GM21367 (cell line): ENCODE measurements around the gene SLX4IP.

Experiments used
- ATAC-seq: cut with Tn5 transposase; IDR thresholded peaks from one replicate; pipeline ENCODE4 v1.9.1; 2021; ENCODE audit not compliant: unreplicated experiment

The SLX4IP gene

GRCh38 chr20:10625641-10626040 lies 190.5 kb downstream of the SLX4IP start:
- no peak for ATAC-seq

GRCh38 chr20:10626896-10627295 lies 191.8 kb downstream of the SLX4IP start:
- no peak for ATAC-seq

DNA sequence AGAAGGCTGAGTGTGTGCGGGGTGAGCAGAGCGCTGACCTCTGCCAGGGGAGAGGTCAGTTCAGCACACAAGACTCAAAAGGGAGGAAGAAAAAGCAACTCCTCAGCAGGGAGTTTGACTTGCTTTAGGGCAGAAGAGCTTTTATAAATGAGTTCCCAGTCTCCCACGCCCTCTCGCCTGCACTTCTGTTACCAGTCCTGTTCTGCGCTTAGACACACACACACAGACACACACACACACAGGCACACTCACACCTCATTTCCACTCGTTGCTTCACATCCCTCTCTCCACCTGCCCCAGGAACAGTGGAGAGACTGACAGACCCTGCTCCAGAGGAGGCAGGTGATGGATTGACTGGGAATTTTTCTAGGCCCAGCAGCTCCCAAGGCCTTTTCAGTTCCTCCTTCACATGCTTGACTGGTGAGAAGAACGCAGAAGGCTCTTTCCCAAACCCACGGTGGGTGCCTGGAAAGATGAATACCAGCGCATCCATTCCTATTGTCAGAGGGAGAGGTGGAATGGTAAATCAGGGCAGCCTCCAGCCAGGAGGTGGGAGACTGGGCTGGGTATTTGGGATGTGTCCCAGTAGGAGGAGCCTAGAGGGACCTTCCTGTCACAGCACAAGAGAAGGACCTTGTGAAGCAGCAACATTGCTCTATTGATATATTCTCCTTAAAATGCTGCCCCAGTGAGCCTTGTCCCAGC lies 195.0 kb downstream of the SLX4IP start:
- ATAC-seq = no peak

GRCh38 chr20:10631126-10631525 lies 196.0 kb downstream of the SLX4IP start:
- ATAC-seq = no peak

- ATAC-seq = no peak
Measured at GRCh38 chr20:10632721-10633509, 197.8 kb downstream of the SLX4IP start.

- no peak for ATAC-seq
Measured at GRCh38 chr20:10633718-10634117, 198.6 kb downstream of the SLX4IP start.

DNA sequence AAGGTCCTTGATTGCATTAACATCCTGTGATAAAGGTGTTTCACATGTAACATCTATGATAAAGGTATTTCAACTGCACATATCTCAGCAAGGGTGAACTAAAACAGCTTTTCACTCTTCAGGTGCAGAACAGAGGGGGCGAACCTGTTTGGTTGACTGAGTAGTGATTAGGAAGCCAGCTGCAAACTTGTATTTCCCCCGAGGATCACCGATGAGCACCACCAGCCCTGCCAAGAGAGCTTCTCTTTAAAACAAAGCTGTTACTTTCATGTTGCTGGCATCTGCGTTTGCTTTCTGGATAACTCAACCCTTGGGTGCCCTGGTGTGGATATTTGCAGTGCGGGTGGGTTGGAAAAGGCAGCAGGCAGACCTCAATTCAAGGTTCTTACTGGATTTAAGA lies 199.1 kb downstream of the SLX4IP start:
- no peak for ATAC-seq

DNA sequence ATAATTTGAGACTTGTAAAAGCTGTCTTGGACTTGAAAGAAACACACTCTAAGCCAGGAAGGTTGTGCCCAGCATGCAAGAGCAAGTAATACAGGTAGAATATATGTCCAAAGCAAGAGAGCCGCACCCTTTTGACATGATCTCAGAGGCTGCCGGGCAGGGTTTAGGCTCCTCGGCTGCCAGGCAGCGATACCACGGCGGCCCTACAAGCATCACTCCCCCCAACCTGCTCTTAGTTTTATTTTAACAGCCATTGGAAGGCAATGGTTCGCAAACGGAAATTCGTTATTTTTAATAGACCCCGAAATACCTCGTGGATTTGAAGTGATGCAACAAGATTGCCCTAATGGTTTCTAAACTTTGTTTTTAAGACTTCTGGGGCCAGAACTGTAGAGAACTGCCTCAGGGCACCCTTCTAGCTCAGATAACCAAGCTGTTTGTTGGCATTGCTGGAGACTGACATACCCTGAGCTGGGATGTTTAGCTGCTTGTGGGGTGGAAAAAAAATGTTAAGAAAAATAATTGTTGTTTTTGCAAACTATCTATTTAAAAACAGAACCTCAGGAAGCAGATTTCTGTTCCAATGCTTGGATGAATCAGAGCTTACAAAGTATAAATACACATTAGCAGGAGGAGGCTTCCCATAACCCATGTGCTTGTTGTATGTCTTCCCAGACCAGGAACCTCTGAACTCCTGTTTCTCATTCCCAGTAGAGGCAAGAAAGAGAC lies 199.7 kb downstream of the SLX4IP start:
- no peak for ATAC-seq

DNA sequence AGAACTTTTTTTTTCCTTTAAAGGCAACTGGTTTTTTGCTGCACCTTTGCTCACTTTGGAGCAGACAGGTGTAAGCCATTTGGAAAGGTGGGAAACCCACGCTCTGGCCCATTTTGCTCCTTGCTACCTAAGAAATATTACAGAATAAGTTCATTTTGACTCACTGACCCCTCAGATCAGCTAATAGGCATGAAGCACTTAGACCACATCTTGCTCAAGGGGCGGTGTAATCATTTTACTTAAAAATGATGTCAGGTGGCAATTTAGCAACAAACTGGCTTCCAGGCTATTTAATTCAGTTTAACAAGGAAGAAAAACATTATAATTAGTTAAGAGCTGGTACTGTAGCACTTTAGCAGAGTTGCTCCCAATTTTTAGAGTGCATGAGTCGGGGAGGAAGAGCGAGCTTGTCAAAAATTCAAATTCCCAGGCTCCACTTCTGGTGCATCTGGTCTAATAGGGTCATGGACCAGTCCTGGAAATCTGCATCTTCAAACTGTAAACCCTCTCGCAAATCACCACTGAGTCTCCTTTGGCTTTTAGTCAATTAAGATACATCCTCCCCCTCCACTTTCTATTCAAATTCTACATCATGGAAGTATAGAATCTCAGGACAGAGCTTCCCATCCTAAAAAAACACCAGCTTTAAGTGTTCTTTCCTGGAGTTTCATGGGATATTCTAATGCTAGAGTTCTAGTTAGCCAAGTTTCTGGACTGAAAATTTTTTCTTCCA lies 200.5 kb downstream of the SLX4IP start:
- no peak for ATAC-seq

DNA sequence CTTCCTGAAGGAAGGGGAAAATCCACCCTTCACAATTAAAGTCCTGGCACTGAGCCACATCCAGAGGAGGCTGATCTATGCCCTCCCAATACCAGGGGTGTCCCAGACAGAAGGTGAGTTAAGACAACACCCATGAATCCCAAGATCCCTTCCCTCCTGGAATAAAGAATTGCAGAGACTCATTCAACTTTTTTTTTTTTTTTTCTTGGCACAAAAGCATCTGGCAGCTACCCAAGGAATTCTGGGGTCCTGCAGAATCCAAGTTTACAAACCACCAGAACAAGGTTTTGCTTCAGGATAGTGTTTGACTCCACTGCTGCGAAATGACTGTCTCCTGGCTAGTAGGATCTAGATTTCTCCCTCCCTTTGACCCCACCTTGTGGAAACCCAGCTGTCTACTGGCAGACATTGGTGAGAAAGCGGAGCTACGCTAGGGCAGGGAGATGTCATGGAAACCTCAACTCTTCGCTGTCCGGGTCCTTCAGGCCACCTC lies 201.3 kb downstream of the SLX4IP start:
- ATAC-seq = no peak

- ATAC-seq = no peak
Measured at GRCh38 chr20:10637031-10637559, 202.0 kb downstream of the SLX4IP start.

GRCh38 chr20:10637563-10637962 lies 202.5 kb downstream of the SLX4IP start:
- no peak for ATAC-seq

DNA sequence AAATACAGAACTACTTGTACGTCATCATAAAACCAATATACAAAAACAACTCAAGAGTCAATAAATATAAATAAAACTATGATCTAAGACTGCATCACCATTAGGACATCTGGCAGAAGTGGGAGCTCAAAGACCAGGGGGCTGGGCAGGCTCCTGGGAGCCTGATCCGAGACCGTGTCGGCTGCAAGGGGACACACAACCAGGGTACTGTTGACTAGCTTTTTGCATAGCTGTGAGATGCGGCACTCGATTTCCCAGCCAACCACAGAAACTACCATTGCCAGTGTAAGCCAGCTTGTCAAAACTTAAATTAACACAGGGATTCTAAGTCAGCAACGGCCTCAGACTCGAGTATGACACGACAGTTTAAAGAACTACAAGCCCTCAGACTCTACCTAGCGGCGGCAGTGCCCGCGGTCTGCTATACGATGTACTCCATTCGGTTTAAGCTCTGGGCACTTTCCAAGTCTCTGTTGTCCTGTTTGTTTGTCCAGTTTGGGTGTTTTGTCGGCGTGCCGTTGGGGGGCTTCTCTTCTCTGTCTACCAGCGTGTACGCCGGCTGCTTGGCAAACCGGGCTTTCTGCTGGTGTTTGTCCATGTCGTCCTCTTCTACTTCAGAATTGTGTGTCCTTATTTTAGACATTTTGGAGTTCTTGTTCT lies 204.1 kb downstream of the SLX4IP start:
- no peak for ATAC-seq

DNA sequence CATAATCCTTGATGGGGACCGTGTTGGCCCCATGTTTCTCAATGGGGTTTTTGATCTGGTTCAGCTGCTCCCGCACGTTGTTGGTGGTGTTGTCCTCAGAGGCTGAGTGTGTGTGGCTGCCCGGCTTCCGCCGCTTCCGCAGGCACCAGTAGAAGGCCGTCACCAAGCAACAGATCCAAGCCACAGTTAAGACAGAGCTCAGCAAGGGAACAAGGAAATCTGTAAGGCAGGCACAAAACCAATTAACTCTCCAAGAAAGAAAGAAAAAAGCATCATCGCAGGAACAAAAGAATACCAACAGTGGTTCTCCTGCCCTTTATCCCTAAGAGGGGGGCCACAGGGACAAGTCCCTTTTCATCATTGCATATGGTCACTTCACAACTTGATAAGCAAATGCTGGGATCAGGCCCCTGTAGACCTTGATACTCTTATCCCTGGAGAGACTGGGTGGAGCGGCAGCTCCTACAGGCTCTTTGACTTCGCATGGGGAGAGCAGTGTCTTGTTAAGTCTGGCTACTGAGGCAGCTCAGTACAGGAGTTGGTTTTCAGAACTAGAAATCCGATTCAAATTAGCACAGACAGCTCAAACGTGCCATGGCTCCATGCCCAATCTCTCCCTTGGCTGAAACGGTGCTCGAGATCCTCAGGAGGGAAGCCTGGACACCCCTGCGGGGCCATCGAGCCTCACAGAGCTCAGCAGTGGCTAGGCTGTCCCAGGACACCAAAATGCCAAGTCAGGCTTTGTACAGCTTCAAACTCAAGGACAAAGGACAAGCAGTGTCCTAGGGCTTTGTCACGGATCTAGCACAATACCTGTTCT lies 204.8 kb downstream of the SLX4IP start:
- ATAC-seq = no peak

DNA sequence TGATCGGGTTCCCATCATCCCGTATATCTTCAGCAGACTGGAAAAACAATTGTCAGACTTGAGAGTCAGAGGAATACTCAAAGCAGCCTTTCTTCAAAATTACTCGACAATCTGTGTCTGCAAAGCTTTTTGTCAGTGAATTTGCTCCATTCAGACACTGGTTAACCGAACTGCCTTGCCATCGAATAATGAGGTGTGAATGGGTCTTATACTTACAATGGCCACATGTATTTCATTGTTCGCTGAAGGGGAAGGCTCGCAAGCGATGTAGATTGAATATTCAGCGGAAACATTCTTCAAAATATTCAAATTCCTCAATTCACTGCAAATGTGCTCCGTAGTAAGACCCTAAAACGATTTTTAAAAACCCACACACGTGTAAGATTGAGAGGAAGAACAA lies 205.8 kb downstream of the SLX4IP start:
- no peak for ATAC-seq

DNA sequence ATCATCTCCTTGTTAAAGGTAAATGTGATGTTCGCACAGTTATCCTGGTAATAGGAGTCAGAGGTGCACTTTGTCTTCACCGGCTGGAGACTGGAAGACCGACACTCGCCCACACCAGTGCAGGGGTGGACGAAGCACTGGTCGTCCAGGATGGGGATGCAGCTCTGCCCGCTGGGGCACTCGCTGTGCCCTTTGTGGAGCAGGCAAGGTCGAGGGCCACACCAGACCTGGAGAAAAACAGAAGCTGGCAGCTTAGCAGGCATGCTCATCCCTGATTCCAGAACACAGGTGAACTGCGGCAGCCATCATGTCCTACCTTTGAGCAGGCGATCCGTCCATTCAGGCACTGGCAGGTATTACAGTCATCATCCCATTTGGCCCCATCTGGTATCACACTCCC lies 206.4 kb downstream of the SLX4IP start:
- no peak for ATAC-seq

- ATAC-seq = no peak
Measured at GRCh38 chr20:10641893-10642292, 206.8 kb downstream of the SLX4IP start.

DNA sequence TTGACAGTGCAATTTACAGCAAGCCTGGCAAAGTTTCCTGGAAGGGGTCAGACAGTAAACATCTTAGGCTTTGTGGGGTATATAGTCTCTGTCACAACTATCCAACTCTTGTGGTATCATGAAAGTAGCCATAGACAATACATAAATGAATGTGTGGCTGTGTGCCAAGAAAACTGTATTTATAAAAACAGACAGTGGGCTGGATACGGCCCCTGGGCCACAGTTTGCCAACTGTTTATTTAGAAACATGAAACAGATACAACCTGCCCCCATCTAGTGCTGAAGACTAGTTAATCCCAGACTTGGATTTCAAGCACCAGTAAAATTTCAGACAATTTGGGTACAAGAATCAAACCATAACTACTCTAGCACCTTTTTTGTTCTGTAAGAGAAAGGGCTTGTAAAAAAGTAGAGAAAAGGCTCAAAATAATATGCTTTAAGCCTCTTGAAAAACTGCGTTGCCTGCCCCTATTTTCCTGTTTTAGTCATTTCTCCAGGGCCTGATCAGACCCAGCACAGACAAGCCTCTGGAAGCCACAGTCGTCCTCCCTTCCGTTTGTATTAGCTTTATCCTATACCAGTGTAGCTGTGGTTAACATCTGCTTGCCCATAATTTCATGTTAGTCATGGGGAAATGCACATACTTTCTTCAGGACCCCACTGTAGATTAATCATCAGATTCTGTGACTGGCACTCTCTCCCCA lies 207.9 kb downstream of the SLX4IP start:
- no peak for ATAC-seq

DNA sequence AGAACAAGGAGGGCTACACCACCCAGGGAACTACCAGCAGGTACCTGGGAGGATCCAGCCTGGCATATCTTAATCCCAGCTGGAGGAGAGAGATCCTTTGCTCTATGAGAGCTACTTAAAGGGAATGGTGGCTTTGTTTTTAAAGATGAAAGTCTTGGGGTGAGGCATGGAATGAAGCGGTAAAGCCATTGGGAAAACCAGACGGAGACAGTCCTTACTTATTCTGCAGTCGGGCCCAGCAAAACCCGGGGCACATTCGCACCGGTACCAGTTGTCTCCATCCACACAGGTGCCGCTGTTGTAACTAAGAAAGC lies 208.4 kb downstream of the SLX4IP start:
- no peak for ATAC-seq
